Liver (tissue), 3 donors: Measurements from ENCODE around the gene FOXO6.

Source experiments
- FOXA1 ChIP-seq: IDR thresholded peaks from 2 replicates; pipeline ENCODE4 v1.6.1; 2016; ENCODE audit warnings: antibody characterized with exemption
- HNF4G ChIP-seq: IDR thresholded peaks from 2 replicates; pipeline ENCODE4 v1.6.1; 2016; ENCODE audit warnings: antibody characterized with exemption
- JUND ChIP-seq, 2 donors: IDR thresholded peaks; 2 replicates each; pipeline ENCODE4 v1.6.1; 2016; ENCODE audit warnings: antibody characterized with exemption in 2 of 2
- NR2F2 ChIP-seq: IDR thresholded peaks from 2 replicates; pipeline ENCODE4 v1.6.1; 2016; ENCODE audit warnings: antibody characterized with exemption
- RAD21 ChIP-seq, 2 donors: IDR thresholded peaks; 2 replicates each; pipeline ENCODE4 v1.6.1; 2016; ENCODE audit warnings: antibody characterized with exemption in 2 of 2, mild to moderate bottlenecking in 2 of 2
- SP1 ChIP-seq: IDR thresholded peaks from 2 replicates; pipeline ENCODE4 v1.6.1; 2018; ENCODE audit warnings: antibody characterized with exemption, mild to moderate bottlenecking
- TAF1 ChIP-seq: conservative IDR thresholded peaks from 2 replicates; pipeline ENCODE4 v1.6.1; 2016; ENCODE audit warnings: antibody characterized with exemption, mild to moderate bottlenecking
- TF ChIP-seq, protein P1 (sequence below): fragments of 150-350 bp; IDR thresholded peaks from 2 replicates; pipeline ENCODE4 v1.5.1; 2017; ENCODE audit warnings: improper control_type of control experiment, low read depth, low read length; ENCODE audit not compliant: missing input control
- TF ChIP-seq, protein P2 (sequence below): IDR thresholded peaks from 2 replicates; pipeline ENCODE4 v1.6.1; 2016; ENCODE audit warnings: antibody characterized with exemption
- TF ChIP-seq, protein P3 (sequence below): IDR thresholded peaks from 2 replicates; pipeline ENCODE4 v1.6.1; 2016; ENCODE audit warnings: antibody characterized with exemption
- TF ChIP-seq, protein P4 (sequence below): IDR thresholded peaks from 2 replicates; pipeline ENCODE4 v1.6.1; 2016; ENCODE audit warnings: antibody characterized with exemption, mild to moderate bottlenecking
- TF ChIP-seq, protein P5 (sequence below): IDR thresholded peaks from 2 replicates; pipeline ENCODE4 v1.6.1; 2016; ENCODE audit warnings: antibody characterized with exemption
- donor health status: healthy.
- donor health status: healthy.

DNA sequence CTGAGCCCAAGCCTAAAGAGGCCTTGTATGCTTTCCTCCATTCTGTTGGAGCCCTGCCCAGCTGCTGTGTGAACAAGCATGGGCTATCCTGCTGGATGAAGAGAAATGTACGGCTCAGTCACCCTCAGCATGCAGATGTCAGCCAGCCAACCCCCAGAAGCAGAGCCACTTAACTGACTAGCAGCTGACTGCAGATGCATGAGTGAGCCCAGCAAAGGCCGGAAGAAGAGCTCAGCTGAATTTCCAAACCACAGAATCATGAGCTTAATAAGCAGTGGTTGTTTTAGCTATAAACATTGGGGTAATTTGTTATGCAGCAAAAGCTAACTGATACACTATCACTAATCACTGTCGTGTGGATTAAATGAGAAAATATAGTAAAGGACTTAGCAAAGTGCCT is 39.0 kb downstream of the FOXO6 start:
- TF ChIP-seq, protein P1, sequence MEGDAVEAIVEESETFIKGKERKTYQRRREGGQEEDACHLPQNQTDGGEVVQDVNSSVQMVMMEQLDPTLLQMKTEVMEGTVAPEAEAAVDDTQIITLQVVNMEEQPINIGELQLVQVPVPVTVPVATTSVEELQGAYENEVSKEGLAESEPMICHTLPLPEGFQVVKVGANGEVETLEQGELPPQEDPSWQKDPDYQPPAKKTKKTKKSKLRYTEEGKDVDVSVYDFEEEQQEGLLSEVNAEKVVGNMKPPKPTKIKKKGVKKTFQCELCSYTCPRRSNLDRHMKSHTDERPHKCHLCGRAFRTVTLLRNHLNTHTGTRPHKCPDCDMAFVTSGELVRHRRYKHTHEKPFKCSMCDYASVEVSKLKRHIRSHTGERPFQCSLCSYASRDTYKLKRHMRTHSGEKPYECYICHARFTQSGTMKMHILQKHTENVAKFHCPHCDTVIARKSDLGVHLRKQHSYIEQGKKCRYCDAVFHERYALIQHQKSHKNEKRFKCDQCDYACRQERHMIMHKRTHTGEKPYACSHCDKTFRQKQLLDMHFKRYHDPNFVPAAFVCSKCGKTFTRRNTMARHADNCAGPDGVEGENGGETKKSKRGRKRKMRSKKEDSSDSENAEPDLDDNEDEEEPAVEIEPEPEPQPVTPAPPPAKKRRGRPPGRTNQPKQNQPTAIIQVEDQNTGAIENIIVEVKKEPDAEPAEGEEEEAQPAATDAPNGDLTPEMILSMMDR: no peak
- TF ChIP-seq NR2F2 (no peak), JUND (IDR thresholded peaks at IDR 0.05) (no peak), TAF1 (no peak), RAD21 (IDR thresholded peaks at IDR 0.05) (no peak), SP1 (no peak), HNF4G (no peak), FOXA1 (no peak)
- TF ChIP-seq, protein P2, sequence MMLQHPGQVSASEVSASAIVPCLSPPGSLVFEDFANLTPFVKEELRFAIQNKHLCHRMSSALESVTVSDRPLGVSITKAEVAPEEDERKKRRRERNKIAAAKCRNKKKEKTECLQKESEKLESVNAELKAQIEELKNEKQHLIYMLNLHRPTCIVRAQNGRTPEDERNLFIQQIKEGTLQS: no peak
- TF ChIP-seq, protein P3, sequence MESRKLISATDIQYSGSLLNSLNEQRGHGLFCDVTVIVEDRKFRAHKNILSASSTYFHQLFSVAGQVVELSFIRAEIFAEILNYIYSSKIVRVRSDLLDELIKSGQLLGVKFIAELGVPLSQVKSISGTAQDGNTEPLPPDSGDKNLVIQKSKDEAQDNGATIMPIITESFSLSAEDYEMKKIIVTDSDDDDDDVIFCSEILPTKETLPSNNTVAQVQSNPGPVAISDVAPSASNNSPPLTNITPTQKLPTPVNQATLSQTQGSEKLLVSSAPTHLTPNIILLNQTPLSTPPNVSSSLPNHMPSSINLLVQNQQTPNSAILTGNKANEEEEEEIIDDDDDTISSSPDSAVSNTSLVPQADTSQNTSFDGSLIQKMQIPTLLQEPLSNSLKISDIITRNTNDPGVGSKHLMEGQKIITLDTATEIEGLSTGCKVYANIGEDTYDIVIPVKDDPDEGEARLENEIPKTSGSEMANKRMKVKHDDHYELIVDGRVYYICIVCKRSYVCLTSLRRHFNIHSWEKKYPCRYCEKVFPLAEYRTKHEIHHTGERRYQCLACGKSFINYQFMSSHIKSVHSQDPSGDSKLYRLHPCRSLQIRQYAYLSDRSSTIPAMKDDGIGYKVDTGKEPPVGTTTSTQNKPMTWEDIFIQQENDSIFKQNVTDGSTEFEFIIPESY: no peak
- TF ChIP-seq, protein P4, sequence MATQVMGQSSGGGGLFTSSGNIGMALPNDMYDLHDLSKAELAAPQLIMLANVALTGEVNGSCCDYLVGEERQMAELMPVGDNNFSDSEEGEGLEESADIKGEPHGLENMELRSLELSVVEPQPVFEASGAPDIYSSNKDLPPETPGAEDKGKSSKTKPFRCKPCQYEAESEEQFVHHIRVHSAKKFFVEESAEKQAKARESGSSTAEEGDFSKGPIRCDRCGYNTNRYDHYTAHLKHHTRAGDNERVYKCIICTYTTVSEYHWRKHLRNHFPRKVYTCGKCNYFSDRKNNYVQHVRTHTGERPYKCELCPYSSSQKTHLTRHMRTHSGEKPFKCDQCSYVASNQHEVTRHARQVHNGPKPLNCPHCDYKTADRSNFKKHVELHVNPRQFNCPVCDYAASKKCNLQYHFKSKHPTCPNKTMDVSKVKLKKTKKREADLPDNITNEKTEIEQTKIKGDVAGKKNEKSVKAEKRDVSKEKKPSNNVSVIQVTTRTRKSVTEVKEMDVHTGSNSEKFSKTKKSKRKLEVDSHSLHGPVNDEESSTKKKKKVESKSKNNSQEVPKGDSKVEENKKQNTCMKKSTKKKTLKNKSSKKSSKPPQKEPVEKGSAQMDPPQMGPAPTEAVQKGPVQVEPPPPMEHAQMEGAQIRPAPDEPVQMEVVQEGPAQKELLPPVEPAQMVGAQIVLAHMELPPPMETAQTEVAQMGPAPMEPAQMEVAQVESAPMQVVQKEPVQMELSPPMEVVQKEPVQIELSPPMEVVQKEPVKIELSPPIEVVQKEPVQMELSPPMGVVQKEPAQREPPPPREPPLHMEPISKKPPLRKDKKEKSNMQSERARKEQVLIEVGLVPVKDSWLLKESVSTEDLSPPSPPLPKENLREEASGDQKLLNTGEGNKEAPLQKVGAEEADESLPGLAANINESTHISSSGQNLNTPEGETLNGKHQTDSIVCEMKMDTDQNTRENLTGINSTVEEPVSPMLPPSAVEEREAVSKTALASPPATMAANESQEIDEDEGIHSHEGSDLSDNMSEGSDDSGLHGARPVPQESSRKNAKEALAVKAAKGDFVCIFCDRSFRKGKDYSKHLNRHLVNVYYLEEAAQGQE: no peak
- TF ChIP-seq, protein P5, sequence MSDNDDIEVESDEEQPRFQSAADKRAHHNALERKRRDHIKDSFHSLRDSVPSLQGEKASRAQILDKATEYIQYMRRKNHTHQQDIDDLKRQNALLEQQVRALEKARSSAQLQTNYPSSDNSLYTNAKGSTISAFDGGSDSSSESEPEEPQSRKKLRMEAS: no peak
